HepG2 (cell line): ENCODE results near the gene MTHFR. TPM values are rescaled to one million over a fixed set of nuclear protein-coding genes. Genes with fewer than 3 reads are reported as not detected.

Source experiments
- ATAC-seq: fragments of 200-7000 bp; cut with Tn5 transposase; 3 replicates; pipeline ENCODE4 v1.9.1; 2020; ENCODE audit warnings: mild to moderate bottlenecking, moderate library complexity
- BruUV-seq: library from RNA; stranded (reverse); fragments of 400-500 nt; replicated peaks from 2 replicates; lab custom pipeline; 2021; lab: Mats Ljungman, UMichigan
- CTCF ChIA-PET: fragments of 300-600 bp; formaldehyde crosslinking; extraction: SDS; loops from one replicate; lab custom pipeline; 2021; ENCODE audit warnings: low total read pairs, inconsistent platforms, low intra/inter-chr PET ratio; lab: Yijun Ruan, JAX
- POLR2A ChIA-PET: fragments of 350-600 bp; sonication (Branson Sonifier 250); formaldehyde crosslinking; loops from one replicate; lab custom pipeline; 2020; ENCODE audit warnings: antibody characterized with exemption, inconsistent platforms; lab: Yijun Ruan, JAX
- DNase-seq: peaks from one replicate; pipeline ENCODE4 v3.0.0-alpha.2; 2015; ENCODE audit warnings: low spot score
- FAIRE-seq: peaks from 3 replicates; lab custom pipeline; 2011; peaks lifted over from hg19 to GRCh38; lab: Jason Lieb, UNC
- H2AFZ ChIP-seq: one replicate; pipeline ENCODE4 v1.6.1; 2011; ENCODE audit warnings: low read length, inconsistent platforms
- H3K27ac ChIP-seq: fragments of 300-600 bp; 3 replicates; pipeline ENCODE4 v1.8.0; 2011; ENCODE audit warnings: mixed run types, mild to moderate bottlenecking, mixed read lengths, low read length, inconsistent platforms; ENCODE audit not compliant: insufficient read depth; ENCODE audit errors: extremely low read length
- H3K27me3 ChIP-seq, 2 experiments: fragments of 200-600 bp in 1 of 2; 2 replicates in 1 of 2; 3 replicates in 1 of 2; pipeline versions ENCODE4 v1.6.0 to v1.8.0; 2011; ENCODE audit warnings: low read length in 2 of 2, mild to moderate bottlenecking in 2 of 2, moderate library complexity in 2 of 2, inconsistent platforms in 1 of 2; ENCODE audit not compliant: insufficient read depth in 2 of 2, control insufficient read depth in 1 of 2
- H3K36me3 ChIP-seq, 2 experiments: fragments of 200-600 bp in 1 of 2; replicated peaks in 1 of 2; 2 replicates in 1 of 2; 3 replicates in 1 of 2; pipeline versions ENCODE4 v1.5.1 to v1.8.0; 2011; ENCODE audit warnings: low read length in 2 of 2, inconsistent platforms in 1 of 2; ENCODE audit not compliant: insufficient read depth in 2 of 2, control insufficient read depth in 1 of 2
- H3K4me1 ChIP-seq: 2 replicates; pipeline ENCODE4 v1.5.1; 2012; ENCODE audit warnings: low read length, inconsistent platforms; ENCODE audit not compliant: insufficient read depth
- H3K4me2 ChIP-seq: 2 replicates; pipeline ENCODE4 v1.6.0; 2011; ENCODE audit warnings: low read depth, low read length, inconsistent platforms
- H3K4me3 ChIP-seq, 3 experiments: fragments of 200-600 bp in 1 of 3; sonication (generic), shearing (Covaris generic) in 1 of 3; replicated peaks in 1 of 3; 2 replicates each; pipeline ENCODE4 v1.5.1; 2011 to 2016; ENCODE audit warnings: low read length in 3 of 3, inconsistent platforms in 2 of 3, low read depth in 2 of 3, mild to moderate bottlenecking in 2 of 3, control low read depth in 1 of 3, mixed read lengths in 1 of 3; ENCODE audit not compliant: insufficient read depth in 1 of 3
- H3K79me2 ChIP-seq: one replicate; pipeline ENCODE4 v1.6.1; 2011; ENCODE audit warnings: low read length, inconsistent platforms; ENCODE audit not compliant: insufficient read depth
- H3K9ac ChIP-seq: 2 replicates; pipeline ENCODE4 v1.6.0; 2011; ENCODE audit warnings: mild to moderate bottlenecking, low read depth, low read length, inconsistent platforms; ENCODE audit not compliant: insufficient read depth
- H3K9me3 ChIP-seq: 2 replicates; pipeline ENCODE4 v1.5.1; 2012; ENCODE audit warnings: mild to moderate bottlenecking, low read length
- H4K20me1 ChIP-seq: 2 replicates; pipeline ENCODE4 v1.6.0; 2011; ENCODE audit warnings: inconsistent platforms, mild to moderate bottlenecking, low read length, moderate library complexity; ENCODE audit not compliant: insufficient read depth
- CSRNP1 ChIP-seq: sonication (generic); formaldehyde crosslinking; IDR thresholded peaks from 2 replicates; pipeline ENCODE4 v1.8.1; 2023; ENCODE audit warnings: mild to moderate bottlenecking, missing genetic modification reagents
- HNRNPH1 ChIP-seq: fragments of 200-400 bp; formaldehyde crosslinking; optimal IDR thresholded peaks from 2 replicates; pipeline ENCODE3; 2017; ENCODE audit warnings: mild to moderate bottlenecking, low read depth, low read length
- ZSCAN9 ChIP-seq: IDR thresholded peaks from 2 replicates; pipeline ENCODE4 v1.6.1; 2016; ENCODE audit warnings: borderline replicate concordance
- WGBS: methylation state at CpG from one replicate; pipeline ENCODE4 v1.1.6; 2017; ENCODE audit warnings: low lambda C conversion rate; 5-methylcytosine and 5-hydroxymethylcytosine counted together
- in situ Hi-C: cut with HindIII; loops from 2 replicates; pipeline ENCODE4 v1.10.0; 2017; ENCODE audit warnings: low pct_unique_long_range_greater_than_20kb; ENCODE audit not compliant: extremely low pct_ligation_motif_present
- intact Hi-C: fragments of 100-400 bp; cut with micrococcal nuclease; formaldehyde crosslinking; loops from one replicate; pipeline ENCODE4 v1.10.0; 2022; ENCODE audit not compliant: unreplicated experiment
- polyA plus RNA-seq, 8 experiments: library from polyadenylated mRNA; depleted of rRNA in 3 of 8; stranded (reverse) in 7 of 8; unstranded in 1 of 8; fragments of >200 nt; fragmentation: Illumina TruSeq in 4 of 8; extraction: Trizol in 4 of 8; gene quantifications; 2 replicates each; pipeline versions ENCODE4 v1.2.1 to v1.2.3, GENCODE V29; 2011 to 2016; ENCODE audit warnings: low read depth in 4 of 8, missing spikeins in 1 of 8, mixed read lengths in 1 of 8; ENCODE audit not compliant: insufficient read depth in 1 of 8
- total RNA-seq, 5 experiments: library from RNA; depleted of rRNA; stranded (reverse); fragments of >200 nt; fragmentation: Illumina TruSeq; extraction: Trizol; gene quantifications; 2 replicates each; pipeline ENCODE4 v1.2.3, GENCODE V29; 2016; ENCODE audit warnings: low read depth in 1 of 5
- TF ChIP-seq, protein P1 (sequence below): IDR thresholded peaks from 2 replicates; pipeline ENCODE4 v1.6.1; 2016; ENCODE audit warnings: low read depth, missing genetic modification reagents, missing compliant biosample characterization

Gene MTHFR
- total and polyA plus RNA-seq, 2 of the 13 experiments (the other 11 are each of a cell fraction or from before 2014, with no cell fraction given), result 3.8 to 8.2 TPM

DNA sequence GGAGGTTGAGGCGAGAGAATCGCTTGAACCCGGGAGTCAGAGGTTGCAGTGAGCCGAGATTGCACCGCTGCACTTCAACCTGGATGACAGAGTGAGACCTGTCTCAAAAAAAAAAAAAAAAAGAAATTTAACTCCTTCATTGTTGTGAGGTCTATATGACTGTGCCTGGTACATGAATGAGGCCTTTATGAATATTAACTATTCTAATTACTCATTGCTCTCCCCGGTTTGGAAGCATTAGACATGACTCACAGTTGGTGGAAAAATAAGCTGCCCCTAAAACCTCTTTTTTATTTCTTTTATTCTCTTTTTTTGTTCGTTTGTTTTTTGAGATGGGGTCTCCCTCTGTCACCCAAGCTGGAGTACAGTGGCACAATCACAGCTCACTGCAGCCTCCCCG is 49.7 kb upstream of the MTHFR start (continued):
- TF ChIP-seq, protein P1, sequence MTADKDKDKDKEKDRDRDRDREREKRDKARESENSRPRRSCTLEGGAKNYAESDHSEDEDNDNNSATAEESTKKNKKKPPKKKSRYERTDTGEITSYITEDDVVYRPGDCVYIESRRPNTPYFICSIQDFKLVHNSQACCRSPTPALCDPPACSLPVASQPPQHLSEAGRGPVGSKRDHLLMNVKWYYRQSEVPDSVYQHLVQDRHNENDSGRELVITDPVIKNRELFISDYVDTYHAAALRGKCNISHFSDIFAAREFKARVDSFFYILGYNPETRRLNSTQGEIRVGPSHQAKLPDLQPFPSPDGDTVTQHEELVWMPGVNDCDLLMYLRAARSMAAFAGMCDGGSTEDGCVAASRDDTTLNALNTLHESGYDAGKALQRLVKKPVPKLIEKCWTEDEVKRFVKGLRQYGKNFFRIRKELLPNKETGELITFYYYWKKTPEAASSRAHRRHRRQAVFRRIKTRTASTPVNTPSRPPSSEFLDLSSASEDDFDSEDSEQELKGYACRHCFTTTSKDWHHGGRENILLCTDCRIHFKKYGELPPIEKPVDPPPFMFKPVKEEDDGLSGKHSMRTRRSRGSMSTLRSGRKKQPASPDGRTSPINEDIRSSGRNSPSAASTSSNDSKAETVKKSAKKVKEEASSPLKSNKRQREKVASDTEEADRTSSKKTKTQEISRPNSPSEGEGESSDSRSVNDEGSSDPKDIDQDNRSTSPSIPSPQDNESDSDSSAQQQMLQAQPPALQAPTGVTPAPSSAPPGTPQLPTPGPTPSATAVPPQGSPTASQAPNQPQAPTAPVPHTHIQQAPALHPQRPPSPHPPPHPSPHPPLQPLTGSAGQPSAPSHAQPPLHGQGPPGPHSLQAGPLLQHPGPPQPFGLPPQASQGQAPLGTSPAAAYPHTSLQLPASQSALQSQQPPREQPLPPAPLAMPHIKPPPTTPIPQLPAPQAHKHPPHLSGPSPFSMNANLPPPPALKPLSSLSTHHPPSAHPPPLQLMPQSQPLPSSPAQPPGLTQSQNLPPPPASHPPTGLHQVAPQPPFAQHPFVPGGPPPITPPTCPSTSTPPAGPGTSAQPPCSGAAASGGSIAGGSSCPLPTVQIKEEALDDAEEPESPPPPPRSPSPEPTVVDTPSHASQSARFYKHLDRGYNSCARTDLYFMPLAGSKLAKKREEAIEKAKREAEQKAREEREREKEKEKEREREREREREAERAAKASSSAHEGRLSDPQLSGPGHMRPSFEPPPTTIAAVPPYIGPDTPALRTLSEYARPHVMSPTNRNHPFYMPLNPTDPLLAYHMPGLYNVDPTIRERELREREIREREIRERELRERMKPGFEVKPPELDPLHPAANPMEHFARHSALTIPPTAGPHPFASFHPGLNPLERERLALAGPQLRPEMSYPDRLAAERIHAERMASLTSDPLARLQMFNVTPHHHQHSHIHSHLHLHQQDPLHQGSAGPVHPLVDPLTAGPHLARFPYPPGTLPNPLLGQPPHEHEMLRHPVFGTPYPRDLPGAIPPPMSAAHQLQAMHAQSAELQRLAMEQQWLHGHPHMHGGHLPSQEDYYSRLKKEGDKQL (CRISPR knock-in tag), result no peak
- TF ChIP-seq CSRNP1 (CRISPR knock-in tag), result no peak
- TF ChIP-seq HNRNPH1, result no peak
- TF ChIP-seq, all 625 proteins: peak for 0

DNA sequence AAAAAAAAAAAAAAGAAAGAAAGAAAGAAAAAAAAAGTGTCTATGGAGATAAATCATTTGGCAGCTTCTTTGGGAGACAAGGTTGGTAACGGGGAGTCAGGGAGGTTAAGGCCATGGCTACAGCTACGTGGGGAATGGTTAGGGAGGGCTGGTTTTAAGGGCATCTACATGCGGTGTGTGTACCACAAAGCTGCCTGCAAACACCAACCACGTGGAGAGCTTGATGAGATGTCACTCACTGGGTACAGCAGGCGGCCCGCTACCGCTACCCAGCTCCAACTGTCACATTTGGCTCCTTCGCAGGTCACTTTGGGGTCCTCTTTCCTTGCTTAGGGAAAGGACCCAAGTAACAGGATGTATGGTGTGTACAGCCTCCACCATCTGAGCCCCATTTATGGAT is 48.8 kb upstream of the MTHFR start:
- no peak for FAIRE-seq
- H3K9me3 ChIP-seq, result no peaks in the 10 kb centered on the region
- WGBS, result 20% methylated on average over 7 of the region's 8 CpGs
- no peak overlapping the region for H3K4me3 ChIP-seq
- ChIA-PET POLR2A (no interaction called here), CTCF (no interaction called here)
- in situ Hi-C loops (no loop called here), intact Hi-C loops (no loop called here)
- H3K36me3 ChIP-seq, result no peaks in the 10 kb centered on the region
- H3K27ac ChIP-seq, result no peak overlapping the region
- H2AFZ ChIP-seq, result no peak overlapping the region
- H3K4me1 ChIP-seq, result no peaks in the 10 kb centered on the region
- peaks cover 2 to 31% of the 10 kb centered on the region in 2 experiments; a peak in 4 of 5 replicates for H3K27me3 ChIP-seq
- peak; percentile 17 for ATAC-seq
- H4K20me1 ChIP-seq, result no peaks in the 10 kb centered on the region
- no peak overlapping the region for H3K9ac ChIP-seq
- no peak overlapping the region for H3K4me2 ChIP-seq
- BruUV-seq, result no TSS peak
- TF ChIP-seq ZSCAN9 (CRISPR knock-in tag), result no peak
- H3K79me2 ChIP-seq, result no peaks in the 10 kb centered on the region
- DNase-seq, result no peak
